GM12878 (cell line): ENCODE measurements around the gene DCC. TPM values are rescaled to one million over a fixed set of nuclear protein-coding genes. Genes with fewer than 3 reads are reported as not detected.

Experiments used
- ATAC-seq: fragments of 200-7000 bp; cut with Tn5 transposase; 3 replicates; pipeline ENCODE4 v1.9.1; 2020; ENCODE audit warnings: mild to moderate bottlenecking, moderate library complexity
- BruUV-seq: library from RNA; stranded (reverse); fragments of 400-500 nt; replicated peaks from 2 replicates; lab custom pipeline; 2021; lab: Mats Ljungman, UMichigan
- CTCF ChIA-PET: fragments of 300-600 bp; sonication (Branson Sonifier 250); formaldehyde crosslinking; extraction: SDS; loops from one replicate; lab custom pipeline; 2021; ENCODE audit warnings: inconsistent platforms; lab: Yijun Ruan, JAX
- POLR2A ChIA-PET: fragments of 350-600 bp; formaldehyde crosslinking; extraction: SDS; loops from one replicate; lab custom pipeline; 2021; ENCODE audit warnings: inconsistent platforms; lab: Charles Lee
- RAD21 ChIA-PET: fragments of 300-600 bp; sonication (Branson Sonifier 250); formaldehyde crosslinking; loops from one replicate; lab custom pipeline; 2023; ENCODE audit warnings: antibody characterized with exemption; ENCODE audit not compliant: unreplicated experiment; lab: Charles Lee
- SMC1A ChIA-PET: fragments of 300-600 bp; sonication (Branson Sonifier 250); formaldehyde crosslinking; loops from one replicate; lab custom pipeline; 2023; ENCODE audit not compliant: unreplicated experiment, uncharacterized antibody; lab: Charles Lee
- DNase-seq: peaks from one replicate; pipeline ENCODE4 v3.0.0-alpha.2; 2011; ENCODE audit warnings: low read depth, low spot score
- FAIRE-seq: peaks from 3 replicates; lab custom pipeline; 2011; peaks lifted over from hg19 to GRCh38; lab: Jason Lieb, UNC
- H2AFZ ChIP-seq: 2 replicates; pipeline ENCODE4 v1.6.0; 2011; ENCODE audit warnings: low read depth, low read length, control low read depth; ENCODE audit not compliant: control insufficient read depth
- H3K27ac ChIP-seq: 2 replicates; pipeline ENCODE4 v1.5.1; 2011; ENCODE audit warnings: control low read depth; ENCODE audit not compliant: control insufficient read depth, insufficient read depth
- H3K27me3 ChIP-seq, 2 experiments: replicated peaks in 1 of 2; 2 replicates each; pipeline versions ENCODE4 v1.6.0 to v1.6.1; 2011; ENCODE audit warnings: low read length in 1 of 2; ENCODE audit not compliant: control insufficient read depth in 2 of 2, insufficient read depth in 2 of 2
- H3K36me3 ChIP-seq, 2 experiments: 2 replicates each; pipeline ENCODE4 v1.5.1; 2011; ENCODE audit warnings: low read length in 1 of 2; ENCODE audit not compliant: control insufficient read depth in 2 of 2, insufficient read depth in 2 of 2
- H3K4me1 ChIP-seq: 2 replicates; pipeline ENCODE4 v1.6.1; 2011; ENCODE audit warnings: mild to moderate bottlenecking, low read length, moderate library complexity, mixed read lengths; ENCODE audit not compliant: control insufficient read depth, insufficient read depth
- H3K4me2 ChIP-seq: 2 replicates; pipeline ENCODE4 v1.6.0; 2011; ENCODE audit warnings: control low read depth; ENCODE audit not compliant: control insufficient read depth, insufficient read depth
- H3K4me3 ChIP-seq: fragments of 200-600 bp; sonication (generic); 2 replicates; pipeline ENCODE4 v1.5.1; 2016
- H3K79me2 ChIP-seq: 2 replicates; pipeline ENCODE4 v1.6.0; 2011; ENCODE audit warnings: low read length; ENCODE audit not compliant: control insufficient read depth, insufficient read depth
- H3K9ac ChIP-seq: 2 replicates; pipeline ENCODE4 v1.8.0; 2011; ENCODE audit warnings: low read length, control low read depth, mixed read lengths; ENCODE audit not compliant: control insufficient read depth, insufficient read depth
- H3K9me3 ChIP-seq: replicated peaks from 3 replicates; pipeline ENCODE4 v1.5.1; 2011; ENCODE audit warnings: mild to moderate bottlenecking, low read length; ENCODE audit not compliant: control insufficient read depth, insufficient read depth
- H4K20me1 ChIP-seq: 2 replicates; pipeline ENCODE4 v1.6.0; 2011; ENCODE audit not compliant: control insufficient read depth, insufficient read depth
- BHLHE40 ChIP-seq, 2 experiments: fragments of 450-650 bp in 1 of 2; IDR thresholded peaks; 2 replicates each; pipeline ENCODE4 v1.6.1; 2011 to 2017; ENCODE audit warnings: low read depth in 2 of 2, borderline replicate concordance in 1 of 2, improper control_type of control experiment in 1 of 2, low read length in 1 of 2, mild to moderate bottlenecking in 1 of 2
- RCOR1 ChIP-seq: conservative IDR thresholded peaks from 2 replicates; pipeline ENCODE4 v1.6.1; 2012; ENCODE audit warnings: low read depth, low read length, improper control_type of control experiment
- RELA ChIP-seq: fragments of 450-650 bp; IDR thresholded peaks from 2 replicates; pipeline ENCODE4 v1.8.0; 2014; ENCODE audit warnings: borderline replicate concordance; ENCODE audit not compliant: partially characterized antibody
- RELB ChIP-seq: fragments of 450-650 bp; IDR thresholded peaks from 2 replicates; pipeline ENCODE4 v1.6.1; 2017; ENCODE audit warnings: low read depth, mild to moderate bottlenecking, moderate library complexity
- ZNF217 ChIP-seq: fragments of 450-650 bp; IDR thresholded peaks from 2 replicates; pipeline ENCODE4 v1.6.1; 2017; ENCODE audit warnings: antibody characterized with exemption, mild to moderate bottlenecking
- WGBS: methylation state at CpG from one replicate; pipeline ENCODE4 v1.1.6; 2016; ENCODE audit warnings: low lambda C conversion rate; ENCODE audit not compliant: insufficient replicate concordance, insufficient coverage; ENCODE audit errors: missing lambda C conversion rate; 5-methylcytosine and 5-hydroxymethylcytosine counted together
- in situ Hi-C: fragments of 300-500 bp; cut with MboI; formaldehyde crosslinking; loops from 9 replicates; pipeline ENCODE4 v1.14.3; 2018; ENCODE audit warnings: mixed read lengths
- intact Hi-C: fragments of 100-400 bp; cut with micrococcal nuclease; formaldehyde crosslinking; loops from one replicate; pipeline ENCODE4 v1.14.2; 2022; ENCODE audit not compliant: unreplicated experiment
- polyA plus RNA-seq, 11 experiments: library from polyadenylated mRNA; depleted of rRNA in 4 of 11; unstranded in 6 of 11; stranded (reverse) in 5 of 11; fragments of >200 nt; fragmentation: Nextera tagmentation in 4 of 11; fragmentation: Illumina TruSeq in 1 of 11; extraction: Ambion mirVana in 4 of 11; extraction: Trizol in 1 of 11; gene quantifications; 1 replicate in 1 of 11; 2 replicates in 10 of 11; pipeline versions ENCODE4 v1.2.1 to v1.2.3, GENCODE V29; 2011 to 2016; ENCODE audit warnings: inconsistent platforms in 2 of 11, missing spikeins in 2 of 11, low read depth in 1 of 11
- total RNA-seq, 4 experiments: library from RNA; depleted of rRNA in 3 of 4; stranded (reverse); fragments of >200 nt in 3 of 4; fragmentation: Illumina TruSeq in 1 of 4; extraction: Trizol in 1 of 4; gene quantifications; 2 replicates each; pipeline versions ENCODE4 v1.2.1 to v1.2.3, GENCODE V29; 2013 to 2021
- TF ChIP-seq, protein P1 (sequence below): IDR thresholded peaks from 2 replicates; pipeline ENCODE4 v1.6.1; 2011; ENCODE audit warnings: low read depth, mild to moderate bottlenecking, low read length, moderate library complexity, borderline replicate concordance; ENCODE audit errors: extremely low read depth

DCC gene
- total and polyA plus RNA-seq, 10 of the 15 experiments (the other 5 are each of a cell fraction or from before 2014, with no cell fraction given) = 0.01 TPM; not detected in 9

DNA sequence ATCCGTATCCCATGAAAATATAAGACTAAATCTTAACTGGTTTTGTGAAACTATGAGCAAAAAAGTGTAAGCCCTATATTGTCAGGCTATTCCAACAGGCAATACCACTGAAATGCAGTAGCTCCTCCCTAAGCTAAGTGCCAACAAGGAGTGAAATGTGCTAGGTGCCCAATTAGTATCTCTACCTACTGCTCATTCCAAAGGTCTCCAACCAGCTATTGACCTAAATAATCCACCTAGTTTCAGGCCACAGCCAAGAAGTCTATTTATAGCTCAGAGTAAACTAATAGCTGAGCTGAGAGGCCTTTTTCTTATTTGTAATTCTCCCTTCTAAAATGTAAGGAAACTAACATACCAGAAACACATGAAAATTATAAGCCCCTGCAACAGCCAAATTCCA, 482.2 kb downstream of the DCC start:
- intact Hi-C loops = no loop called here
- ChIA-PET CTCF (no interaction called here), RAD21 (no interaction called here), POLR2A (no interaction called here), SMC1A (no interaction called here)
- in situ Hi-C loops = no loop called here
- 0% methylated on average over 1 of the region's 1 CpG for WGBS
- no peak overlapping the region for H3K9ac ChIP-seq
- ATAC-seq = no peak
- FAIRE-seq = no peak
- H3K9me3 ChIP-seq = no peaks in the 10 kb centered on the region
- no peaks in the 10 kb centered on the region for H3K27me3 ChIP-seq
- H3K27ac ChIP-seq = no peak overlapping the region
- no peaks in the 10 kb centered on the region for H3K4me1 ChIP-seq
- H3K4me3 ChIP-seq = no peak overlapping the region
- no peaks in the 10 kb centered on the region for H3K79me2 ChIP-seq
- no peak overlapping the region for H3K4me2 ChIP-seq
- no peaks in the 10 kb centered on the region for H4K20me1 ChIP-seq
- H2AFZ ChIP-seq = no peak overlapping the region
- TF ChIP-seq ZNF217 = no peak
- no peak for TF ChIP-seq RELA
- no peak for TF ChIP-seq RCOR1
- TF ChIP-seq BHLHE40 (IDR thresholded peaks at IDR 0.05; ENCODE audit: borderline replicate concordance in 1 of 2, low read depth in 2 of 2, low read length in 1 of 2) = no peak
- TF ChIP-seq, protein P1, sequence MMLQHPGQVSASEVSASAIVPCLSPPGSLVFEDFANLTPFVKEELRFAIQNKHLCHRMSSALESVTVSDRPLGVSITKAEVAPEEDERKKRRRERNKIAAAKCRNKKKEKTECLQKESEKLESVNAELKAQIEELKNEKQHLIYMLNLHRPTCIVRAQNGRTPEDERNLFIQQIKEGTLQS = no peak
- no peak for TF ChIP-seq RELB
- H3K36me3 ChIP-seq = no peaks in the 10 kb centered on the region
- BruUV-seq = no TSS peak
- no peak for DNase-seq
